Measurements from ENCODE around the gene ERG. TPM values are rescaled to one million over a fixed set of nuclear protein-coding genes. Genes with fewer than 3 reads are reported as not detected.

Gene ERG
- total RNA-seq, 1 donor from 2014 or later: not detected

GRCh38 chr21:38413958-38414548 is 84.2 kb downstream of the ERG start:
- POLR2A ChIA-PET: no interaction called here
- Mint-ChIP-seq H3K36me3 (ENCODE audit: low read depth) (no peaks in the 10 kb centered on the region), H3K4me1 (no peaks in the 10 kb centered on the region), H3K9me3 (peaks cover 5% of the 10 kb centered on the region), H3K27me3 (no peaks in the 10 kb centered on the region), H3K27ac (no peak overlapping the region), H3K4me3 (no peak overlapping the region)
- DNase-seq (no peak), ATAC-seq (ENCODE audit: low read depth) (no peak)
- CTCF ChIA-PET: no interaction called here
- TF ChIP-seq CTCF (IDR thresholded peaks at IDR 0.05): no peak
- intact Hi-C loops (cut with micrococcal nuclease): no loop called here

- Mint-ChIP-seq H3K27me3 (no peaks in the 10 kb centered on the region), H3K4me1 (no peaks in the 10 kb centered on the region), H3K36me3 (ENCODE audit: low read depth) (no peaks in the 10 kb centered on the region), H3K27ac (no peak overlapping the region), H3K9me3 (peaks cover 5% of the 10 kb centered on the region), H3K4me3 (no peak overlapping the region)
- no peak for TF ChIP-seq CTCF (IDR thresholded peaks at IDR 0.05)
- no peak for DNase-seq
- ChIA-PET CTCF (no interaction called here), POLR2A (no interaction called here)
- intact Hi-C loops (cut with micrococcal nuclease): no loop called here
- ATAC-seq (ENCODE audit: low read depth): no peak
Observed at GRCh38 chr21:38410466-38410865, 87.8 kb downstream of the ERG start.

- no peak for DNase-seq
- H3K4me1 Mint-ChIP-seq: no peaks in the 10 kb centered on the region
- H3K4me3 Mint-ChIP-seq: no peak overlapping the region
- ChIA-PET POLR2A (no interaction called here), CTCF (no interaction called here)
- intact Hi-C loops (cut with micrococcal nuclease): no loop called here
- H3K9me3 Mint-ChIP-seq: peaks cover 5% of the 10 kb centered on the region
- H3K27ac Mint-ChIP-seq: no peak overlapping the region
- no peak for TF ChIP-seq CTCF (IDR thresholded peaks at IDR 0.05)
- no peak for ATAC-seq (ENCODE audit: low read depth)
- H3K27me3 Mint-ChIP-seq: no peaks in the 10 kb centered on the region
- no peaks in the 10 kb centered on the region for H3K36me3 Mint-ChIP-seq (ENCODE audit: low read depth)
Observed at GRCh38 chr21:38409907-38410306, 88.4 kb downstream of the ERG start.

- Mint-ChIP-seq H3K9me3 (no peaks in the 10 kb centered on the region), H3K36me3 (ENCODE audit: low read depth) (no peaks in the 10 kb centered on the region), H3K4me3 (no peak overlapping the region), H3K4me1 (no peaks in the 10 kb centered on the region), H3K27ac (no peak overlapping the region), H3K27me3 (peaks cover 6% of the 10 kb centered on the region)
- ChIA-PET POLR2A (no interaction called here), CTCF (no interaction called here)
- TF ChIP-seq CTCF (IDR thresholded peaks at IDR 0.05): no peak
- DNase-seq (no peak), ATAC-seq (ENCODE audit: low read depth) (no peak)
- intact Hi-C loops (cut with micrococcal nuclease): no loop called here
Observed at GRCh38 chr21:38404177-38404576, 94.1 kb downstream of the ERG start.

- TF ChIP-seq CTCF (IDR thresholded peaks at IDR 0.05): no peak
- H3K9me3 Mint-ChIP-seq: no peaks in the 10 kb centered on the region
- no peak for DNase-seq
- intact Hi-C loops (cut with micrococcal nuclease): no loop called here
- H3K4me3 Mint-ChIP-seq: no peak overlapping the region
- peaks cover 6% of the 10 kb centered on the region for H3K27me3 Mint-ChIP-seq
- no peak for ATAC-seq (ENCODE audit: low read depth)
- H3K27ac Mint-ChIP-seq: no peak overlapping the region
- no peaks in the 10 kb centered on the region for H3K36me3 Mint-ChIP-seq (ENCODE audit: low read depth)
- CTCF ChIA-PET: no interaction called here
- POLR2A ChIA-PET: no interaction called here
- H3K4me1 Mint-ChIP-seq: no peaks in the 10 kb centered on the region
Observed at GRCh38 chr21:38402795-38403194, 95.5 kb downstream of the ERG start.
